Left cardiac atrium (tissue), 4 donors: ENCODE results near the gene PFN3. TPM values are rescaled to one million over a fixed set of nuclear protein-coding genes. Genes with fewer than 3 reads are reported as not detected.

Experiments
- ATAC-seq, 2 donors: fragments of 200-7000 bp; cut with Tn5 transposase; one replicate each; pipeline ENCODE4 v1.9.1; 2020; ENCODE audit warnings: mild to moderate bottlenecking in 2 of 2, moderate library complexity in 2 of 2
- DNase-seq: peaks from one replicate; pipeline ENCODE4 v3.0.0-alpha.2; 2020
- intact Hi-C, 2 donors: fragments of 100-400 bp; cut with DNase I; formaldehyde crosslinking; loops; one replicate each; pipeline versions ENCODE4 v1.14.1 to v1.15.1; 2022 to 2023
- total RNA-seq, 2 donors: library from RNA; stranded (reverse); fragmentation: NEBNext Ultra II Directional; extraction: Animal tissue kit (Norgen Biotek cat#: 25700); gene quantifications; one replicate each; pipeline ENCODE4 v1.2.1, GENCODE V29; 2021
- donor health status: DM: no; HTN: yes; CAD: no.
- donor health status: DM: no; HTN: yes; CAD: no; lungs with severe emphysema.
- donor health status: DM: yes; HTN: yes; CAD: no.
- donor health status: Dilated cardiomyopathy.

Gene PFN3
- total RNA-seq, 2 donors from 2014 or later: not detected

- intact Hi-C loops: no loop called here
- DNase-seq (no peak), ATAC-seq (peak; percentile 54 to 80)
Observed at GRCh38 chr5:177357459-177358351, 42.8 kb downstream of the PFN3 start, which contains the start of gene RGS14. TSS of gene RGS14 (plus strand) at chr5:177357924. CDS start at chr5:177358025, 101 bp downstream.

- ATAC-seq (no peak), DNase-seq (no peak)
Observed at GRCh38 chr5:177357146-177357458, 43.4 kb downstream of the PFN3 start.

GRCh38 chr5:177356746-177357145 is 43.7 kb downstream of the PFN3 start:
- DNase-seq: no peak
- intact Hi-C loops: no loop called here
- ATAC-seq: no peak

More at GRCh38 chr5:177357146-177357458, 43.4 kb downstream of the PFN3 start:
- intact Hi-C loops: no loop called here

- DNase-seq (no peak), ATAC-seq (no peak)
- intact Hi-C loops: no loop called here
Observed at GRCh38 chr5:177355868-177356168, 44.6 kb downstream of the PFN3 start.

DNA sequence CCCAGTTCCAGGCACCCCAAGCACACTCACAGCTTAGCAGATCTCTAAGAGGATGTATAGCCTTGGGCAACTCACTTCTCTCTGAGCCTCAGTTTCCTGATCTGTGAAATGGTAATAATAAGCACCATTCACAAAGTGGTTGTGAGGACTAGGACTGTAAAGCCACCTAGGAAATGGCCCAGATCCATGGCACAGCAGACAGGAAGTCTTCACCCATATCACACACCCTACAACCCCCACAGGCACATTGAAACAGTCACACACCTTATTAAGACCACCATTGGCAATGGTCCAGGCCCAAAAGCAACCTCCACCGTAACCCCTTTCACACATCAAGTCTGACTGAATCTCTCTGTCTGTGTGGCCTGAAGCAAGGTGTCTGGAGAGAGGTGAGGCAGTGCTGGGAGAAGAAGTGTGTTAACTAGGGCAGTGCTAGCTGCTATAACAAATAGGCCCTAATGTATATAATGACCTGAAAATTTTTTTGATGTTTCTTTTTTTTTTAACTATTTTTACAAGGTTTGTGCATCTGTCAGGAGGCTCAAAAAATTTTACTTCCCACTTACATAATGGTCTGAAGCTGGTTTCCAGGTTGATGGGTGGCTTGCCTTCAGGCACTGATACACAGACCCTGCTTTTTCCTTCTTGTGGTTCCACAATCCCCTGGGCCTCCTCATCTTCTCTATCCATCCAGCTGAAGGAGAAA is 45.1 kb downstream of the PFN3 start:
- no peak for ATAC-seq
- no peak for DNase-seq
- intact Hi-C loops: no loop called here

GRCh38 chr5:177354711-177355110 is 45.8 kb downstream of the PFN3 start:
- intact Hi-C loops: no loop called here

DNA sequence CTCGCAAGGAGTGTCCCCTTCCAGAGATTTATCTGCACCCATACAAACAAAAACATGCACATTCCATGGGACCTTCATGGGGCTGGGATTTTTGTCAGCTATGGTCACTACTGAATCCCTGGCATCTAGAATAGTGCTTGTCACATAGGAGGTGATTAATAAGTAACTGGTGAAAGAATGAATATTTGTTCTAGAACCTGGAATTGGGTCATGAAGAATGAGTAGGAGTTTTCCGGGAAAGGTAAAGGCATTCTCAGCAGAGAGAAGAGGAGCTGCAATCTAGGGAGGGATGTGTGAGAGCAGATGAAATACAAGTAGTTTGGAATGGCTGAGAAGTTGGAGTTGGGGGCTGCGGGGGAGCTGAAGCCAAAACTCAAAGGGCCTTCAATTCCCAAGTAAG is 46.2 kb downstream of the PFN3 start:
- no peak for ATAC-seq
- intact Hi-C loops: no loop called here

More at GRCh38 chr5:177354711-177355110, 45.8 kb downstream of the PFN3 start:
- DNase-seq (no peak), ATAC-seq (no peak)

GRCh38 chr5:177353093-177353492 is 47.4 kb downstream of the PFN3 start:
- DNase-seq (no peak), ATAC-seq (no peak)
- intact Hi-C loops: no loop called here

More for the DNA sequence above, 46.2 kb downstream of the PFN3 start:
- no peak for DNase-seq

DNA sequence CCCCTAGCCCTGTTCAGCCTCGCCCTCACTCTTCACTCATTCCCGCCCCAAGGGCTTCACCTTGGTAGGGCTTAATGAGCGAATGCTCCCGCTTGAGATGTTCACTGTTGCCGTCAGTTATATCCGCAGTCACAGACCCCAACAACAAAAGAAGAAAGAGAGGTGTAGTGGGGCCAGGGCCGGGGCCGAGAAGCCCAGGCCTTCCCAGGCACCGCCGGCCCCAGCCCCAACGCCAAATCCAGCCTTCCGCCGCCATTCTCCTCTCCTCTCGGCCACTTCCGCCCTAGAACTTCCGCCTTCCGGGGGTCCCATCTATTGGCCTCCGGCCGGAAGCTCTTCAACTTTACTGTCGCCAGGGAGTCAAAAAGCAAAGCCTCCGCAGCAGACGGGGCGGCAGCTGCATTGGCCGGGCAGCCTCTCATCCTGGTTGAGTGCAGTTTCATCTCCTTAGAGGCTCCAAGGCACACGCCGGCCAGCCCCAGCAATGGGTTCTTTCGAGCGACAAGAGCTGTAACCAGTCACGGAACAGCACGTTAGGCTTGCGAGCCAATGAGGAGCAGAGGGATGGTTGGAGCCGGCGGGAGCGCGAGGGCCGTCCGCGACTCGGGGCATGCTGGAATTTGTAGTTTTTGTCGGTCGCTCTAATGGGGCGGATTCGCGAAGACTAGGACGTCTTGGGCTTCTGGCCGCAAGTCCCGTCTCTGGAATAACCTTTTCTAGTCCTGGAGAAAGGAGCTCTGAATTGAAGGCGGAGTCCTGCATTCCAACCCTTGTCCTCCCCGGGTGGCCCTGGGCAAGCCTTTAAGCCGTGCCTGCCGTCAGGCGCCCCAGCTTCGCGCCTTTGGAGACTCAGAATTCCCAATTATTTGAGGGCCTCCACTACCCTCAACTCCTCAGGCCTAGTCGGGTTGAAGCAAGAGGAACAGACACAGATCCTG is 48.8 kb downstream of the PFN3 start, which contains the start of gene LMAN2:
Gene LMAN2 (minus strand): TSS at position 277 of the 938 bp plus-strand sequence. CDS start 21 bp downstream, at position 256.
- ATAC-seq: peak; percentile 99
- intact Hi-C loops: no loop called here
- DNase-seq: peak; percentile 95

DNA sequence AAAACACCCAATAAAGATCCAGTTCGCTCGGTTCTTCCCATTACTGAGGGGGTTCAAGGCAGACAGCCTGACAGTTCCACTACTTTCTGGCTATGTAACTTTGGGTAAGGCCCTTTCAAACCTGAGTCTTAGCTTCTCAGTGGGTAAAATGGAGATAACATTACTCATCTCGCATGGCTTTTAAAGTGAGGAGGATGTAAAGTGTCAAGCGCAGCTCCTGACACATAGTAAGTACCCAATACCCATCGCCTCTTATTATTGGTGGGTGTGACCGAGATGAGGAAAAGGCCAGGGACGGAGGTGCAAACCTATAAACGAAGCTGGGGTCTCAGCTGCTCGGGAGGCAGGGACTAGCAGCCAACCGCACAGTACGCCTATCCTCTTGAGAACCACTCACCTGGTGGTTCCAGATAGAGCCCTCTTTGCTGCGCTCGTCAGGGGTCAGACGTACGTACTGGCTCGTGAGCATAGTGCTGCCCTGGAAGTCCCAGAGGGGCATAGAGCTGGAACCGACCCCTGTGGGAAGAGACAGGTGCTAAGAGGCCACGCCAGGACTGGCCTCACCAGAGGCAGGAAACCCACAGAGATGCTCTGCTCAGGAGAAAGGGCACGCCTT is 49.6 kb downstream of the PFN3 start:
- DNase-seq (no peak), ATAC-seq (peak in 1 of 2 donors; percentile 4)
- intact Hi-C loops: no loop called here

Other genes with a start within 250 kb of the PFN3 start
- gene RAB24, start 96.9 kb downstream of the PFN3 start, total RNA-seq: 10 to 100 TPM; 18.8 to 20.1 TPM
- gene PRELID1, start 96.9 kb downstream of the PFN3 start, total RNA-seq: 10 to 100 TPM; 52.6 to 64.0 TPM
- 1 to 10 TPM; 2.8 to 3.4 TPM for gene MXD3, start 88.8 kb downstream of the PFN3 start, total RNA-seq
- gene LMAN2, start 49.0 kb downstream of the PFN3 start, total RNA-seq: 10 to 100 TPM; 76.4 to 77.7 TPM
- gene RGS14, start 42.7 kb downstream of the PFN3 start, total RNA-seq: 1 to 10 TPM; 3.7 to 4.7 TPM
- not detected for gene SLC34A1, start 16.2 kb downstream of the PFN3 start, total RNA-seq
- gene F12, start 8.9 kb upstream of the PFN3 start, total RNA-seq: under 1 TPM; 0.27 to 0.39 TPM
- gene GRK6, start 26.0 kb upstream of the PFN3 start, total RNA-seq: 10 to 100 TPM; 14.6 to 20.1 TPM
- 1 to 10 TPM in 1 of 2 donors, under 1 TPM in 1; 0.59 to 1.6 TPM for gene PRR7, start 46.2 kb upstream of the PFN3 start, total RNA-seq
- gene DBN1, start 73.0 kb upstream of the PFN3 start, total RNA-seq: 10 to 100 TPM; 30.2 to 55.1 TPM
- gene PDLIM7, start 96.9 kb upstream of the PFN3 start, total RNA-seq: 10 to 100 TPM; 50.5 to 94.5 TPM
- gene DOK3, start 109.2 kb upstream of the PFN3 start, total RNA-seq: 1 to 10 TPM; 5.3 to 9.0 TPM
- gene DDX41, start 116.3 kb upstream of the PFN3 start, total RNA-seq: 10 to 100 TPM; 33.1 to 53.5 TPM
- gene FAM193B, start 153.9 kb upstream of the PFN3 start, total RNA-seq: 10 to 100 TPM; 26.1 to 30.1 TPM
- 100 to 1,000 TPM; 101 to 131 TPM for gene TMED9, start 191.5 kb upstream of the PFN3 start, total RNA-seq
- 10 to 100 TPM; 14.5 to 20.4 TPM for gene B4GALT7, start 199.5 kb upstream of the PFN3 start, total RNA-seq